GM19438 (cell line): ENCODE measurements around the gene FCER2.

Experiments used
- ATAC-seq: cut with Tn5 transposase; IDR thresholded peaks from one replicate; pipeline ENCODE4 v1.9.1; 2021; ENCODE audit warnings: low read depth; ENCODE audit not compliant: unreplicated experiment

The FCER2 gene

GRCh38 chr19:7679771-7680605 lies 21.9 kb downstream of the FCER2 start:
- no peak for ATAC-seq

GRCh38 chr19:7678971-7679751 lies 22.8 kb downstream of the FCER2 start:
- no peak for ATAC-seq

GRCh38 chr19:7677669-7678311 lies 24.1 kb downstream of the FCER2 start:
- ATAC-seq = no peak

- ATAC-seq = no peak
Measured at GRCh38 chr19:7676854-7677253, 25.1 kb downstream of the FCER2 start, which contains the start of gene MCEMP1. MCEMP1 (plus strand) TSS chr19:7677090; CDS start chr19:7677121, 31 bp downstream.

- no peak for ATAC-seq
Measured at GRCh38 chr19:7676376-7676775, 25.6 kb downstream of the FCER2 start.

GRCh38 chr19:7674010-7675005 lies 27.6 kb downstream of the FCER2 start:
- no peak for ATAC-seq

GRCh38 chr19:7672522-7672921 lies 29.4 kb downstream of the FCER2 start:
- ATAC-seq = no peak

GRCh38 chr19:7670790-7671189 lies 31.1 kb downstream of the FCER2 start:
- ATAC-seq = no peak

GRCh38 chr19:7670150-7670783 lies 31.7 kb downstream of the FCER2 start:
- no peak for ATAC-seq

GRCh38 chr19:7669641-7670040 lies 32.3 kb downstream of the FCER2 start:
- no peak for ATAC-seq

GRCh38 chr19:7668842-7669241 lies 33.1 kb downstream of the FCER2 start, which contains the start of gene RETN:
RETN (plus strand) TSS chr19:7669049; CDS start chr19:7669327, 278 bp downstream.
- no peak for ATAC-seq

- ATAC-seq = no peak
Measured at GRCh38 chr19:7665076-7665475, 36.9 kb downstream of the FCER2 start.

GRCh38 chr19:7663706-7664105 lies 38.2 kb downstream of the FCER2 start:
- no peak for ATAC-seq

- ATAC-seq = no peak
Measured at GRCh38 chr19:7662657-7663056, 39.3 kb downstream of the FCER2 start.

- ATAC-seq = no peak
Measured at GRCh38 chr19:7661744-7662538, 40.0 kb downstream of the FCER2 start.

- ATAC-seq = no peak
Measured at GRCh38 chr19:7658219-7658686, 43.7 kb downstream of the FCER2 start.

GRCh38 chr19:7657131-7657751 lies 44.7 kb downstream of the FCER2 start:
- no peak for ATAC-seq

- ATAC-seq = no peak
Measured at GRCh38 chr19:7655581-7655980, 46.4 kb downstream of the FCER2 start.
